SKM-1 (cell line): ENCODE measurements around the gene ACY1.
A peak's percentile ranks its signal among the peaks of the same experiment; 100 is the strongest.

Experiments used
- DNase-seq: peaks from one replicate; lab custom pipeline; 2025; ENCODE audit not compliant: unreplicated experiment; lab: John Stamatoyannopoulos, UW

Gene ACY1

DNA sequence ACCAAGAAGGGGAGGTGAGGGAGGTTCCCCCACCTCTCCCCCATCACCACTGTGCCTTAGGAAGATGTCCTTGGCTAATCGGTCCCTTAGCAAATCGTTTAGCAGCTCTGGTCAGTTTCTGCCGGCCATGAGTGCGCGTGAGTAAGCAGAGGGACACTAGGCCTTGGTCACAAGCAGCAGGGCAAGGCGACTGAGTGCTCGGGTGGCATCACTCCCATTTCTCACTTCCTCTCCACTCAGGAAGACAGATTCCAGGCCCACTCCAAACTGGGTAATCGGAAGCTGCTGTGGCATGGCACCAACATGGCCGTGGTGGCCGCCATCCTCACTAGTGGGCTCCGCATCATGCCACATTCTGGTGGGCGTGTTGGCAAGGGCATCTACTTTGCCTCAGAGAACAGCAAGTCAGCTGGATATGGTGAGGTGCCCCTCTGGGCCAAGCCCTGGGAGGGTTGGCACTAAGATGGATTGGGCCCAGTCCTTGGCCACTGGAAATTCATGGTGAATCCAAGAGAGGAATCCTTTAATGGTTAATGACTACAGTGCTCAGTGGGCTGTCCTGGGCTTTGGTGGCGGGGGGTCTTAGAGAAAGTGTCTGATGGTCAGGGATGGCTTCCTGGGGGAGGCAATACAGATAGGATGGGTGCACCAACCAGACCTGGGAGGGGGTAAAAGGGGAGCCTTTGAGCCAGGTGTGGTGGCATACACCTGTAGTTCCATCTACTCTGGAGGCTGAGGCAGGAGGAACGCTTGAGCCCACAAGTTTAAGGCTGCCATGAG is 37.2 kb upstream of the ACY1 start:
- DNase-seq: no peak

DNA sequence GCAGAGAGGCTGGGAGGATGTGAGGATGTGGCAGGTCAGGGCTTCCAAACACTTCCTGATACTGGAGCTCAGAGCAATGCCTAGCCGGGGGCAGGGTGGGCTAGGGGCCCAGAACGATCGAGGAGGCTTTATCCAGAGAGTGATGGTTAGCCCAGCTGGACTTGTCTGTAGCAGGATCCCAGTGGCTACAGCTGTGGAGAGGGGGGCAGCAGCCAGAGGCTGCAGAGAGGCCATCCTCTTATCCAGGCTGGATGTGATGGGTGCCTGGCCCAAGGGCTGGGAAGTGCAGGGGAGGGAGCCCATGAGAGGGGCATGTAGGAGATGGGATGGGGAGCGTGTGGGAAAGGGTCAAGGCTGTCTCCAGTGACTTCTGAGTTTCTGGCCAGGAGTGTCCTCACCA is 36.5 kb upstream of the ACY1 start:
- no peak for DNase-seq

DNA sequence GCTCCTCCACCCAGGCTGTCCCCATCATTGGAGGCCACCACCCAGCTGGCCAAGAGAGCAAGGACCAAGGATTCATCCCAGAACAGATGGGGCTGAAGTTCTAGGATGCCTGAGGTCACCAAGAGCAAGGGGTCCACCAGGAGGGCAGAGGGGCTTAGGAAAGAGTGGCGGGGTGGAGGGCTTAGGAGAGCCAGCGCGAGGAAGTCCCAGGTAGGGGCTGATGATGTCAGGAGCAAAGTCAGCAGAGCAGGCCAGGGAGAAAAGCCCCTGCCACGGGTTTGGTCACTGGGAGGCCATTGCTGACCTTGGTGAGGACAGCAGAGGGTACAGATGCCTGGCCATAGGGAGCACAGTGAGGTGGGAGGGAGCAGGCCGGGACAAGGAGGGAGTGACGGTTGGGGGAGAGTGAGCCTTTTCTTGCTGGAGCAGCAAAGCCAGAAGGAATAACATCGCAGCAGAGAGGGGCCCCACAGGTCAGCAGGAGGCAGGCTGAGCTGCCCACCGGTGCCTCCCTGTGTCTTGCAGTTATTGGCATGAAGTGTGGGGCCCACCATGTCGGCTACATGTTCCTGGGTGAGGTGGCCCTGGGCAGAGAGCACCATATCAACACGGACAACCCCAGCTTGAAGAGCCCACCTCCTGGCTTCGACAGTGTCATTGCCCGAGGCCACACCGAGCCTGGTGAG is 36.0 kb upstream of the ACY1 start:
- DNase-seq: no peak

DNA sequence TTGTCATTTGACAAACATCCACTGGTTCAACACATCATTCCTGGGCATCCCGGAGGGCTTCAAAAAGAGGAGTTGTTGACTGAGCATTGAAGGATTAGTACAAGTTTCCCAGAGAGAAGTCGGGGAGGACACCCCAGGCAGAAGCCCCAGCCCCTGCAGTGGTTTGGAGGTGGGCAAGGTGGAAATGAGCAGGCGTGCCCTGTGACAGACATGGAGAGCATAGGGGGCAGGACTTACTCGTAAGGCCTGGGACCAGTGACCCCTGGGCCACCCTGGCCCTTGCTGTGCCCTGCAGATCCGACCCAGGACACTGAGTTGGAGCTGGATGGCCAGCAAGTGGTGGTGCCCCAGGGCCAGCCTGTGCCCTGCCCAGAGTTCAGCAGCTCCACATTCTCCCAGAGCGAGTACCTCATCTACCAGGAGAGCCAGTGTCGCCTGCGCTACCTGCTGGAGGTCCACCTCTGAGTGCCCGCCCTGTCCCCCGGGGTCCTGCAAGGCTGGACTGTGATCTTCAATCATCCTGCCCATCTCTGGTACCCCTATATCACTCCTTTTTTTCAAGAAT is 35.2 kb upstream of the ACY1 start:
- no peak for DNase-seq

DNA sequence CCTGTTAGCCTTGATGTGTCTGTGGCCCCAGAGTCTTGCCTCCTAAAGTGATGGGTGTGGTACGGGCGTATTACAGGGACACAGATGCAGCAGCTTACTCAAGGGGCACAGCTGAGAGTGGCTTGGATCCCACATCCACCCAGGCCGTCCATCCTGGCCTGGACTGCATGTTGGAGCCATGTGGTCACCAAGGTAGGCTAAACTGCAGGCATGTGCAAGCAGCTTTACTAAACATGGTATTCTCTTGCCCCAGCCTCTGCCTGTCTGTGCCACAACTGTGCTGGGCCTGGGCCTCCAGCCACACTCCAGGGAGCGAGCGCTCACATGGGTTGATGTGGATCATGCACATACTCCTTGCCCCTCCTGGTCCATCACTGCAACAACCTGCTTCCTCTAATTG is 34.2 kb upstream of the ACY1 start:
- DNase-seq: no peak

DNA sequence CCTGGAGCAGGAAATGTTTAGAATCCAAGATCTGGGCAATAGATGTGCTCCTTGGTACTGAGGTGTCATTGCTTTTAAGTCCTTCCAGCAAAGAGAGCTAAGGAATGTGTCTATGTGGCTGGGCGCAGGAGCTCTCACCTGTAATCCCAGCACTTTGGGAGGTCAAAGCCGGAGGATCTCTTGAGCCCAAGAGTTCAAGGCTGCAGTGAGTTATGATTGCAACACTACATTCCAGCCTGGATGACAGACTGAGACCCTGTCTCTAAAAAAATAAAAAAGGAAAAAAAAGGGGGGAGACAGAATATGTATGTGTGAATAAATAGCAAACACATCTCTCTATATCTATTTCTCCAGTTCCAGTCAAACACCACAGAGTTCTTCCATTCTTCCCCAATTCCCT is 32.4 kb upstream of the ACY1 start:
- no peak for DNase-seq

DNA sequence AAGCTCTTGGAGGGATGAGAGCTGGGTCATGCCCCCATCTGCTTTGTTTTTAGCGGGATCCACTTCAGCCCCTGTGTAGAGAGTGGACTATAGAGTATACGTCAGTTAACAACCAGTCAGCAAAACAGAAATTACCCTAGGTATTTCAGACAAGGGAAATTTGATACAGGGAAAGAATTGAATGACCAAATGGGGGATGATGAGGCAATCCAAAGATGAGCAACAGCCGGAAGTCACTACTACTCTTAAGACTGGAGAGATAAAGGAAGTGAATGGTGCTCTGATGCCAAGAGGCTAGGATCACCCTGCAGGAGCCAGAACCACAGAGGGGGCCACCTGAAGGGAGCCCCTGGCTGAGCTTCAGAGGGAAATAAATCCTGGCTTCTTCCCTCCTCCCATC is 29.9 kb upstream of the ACY1 start:
- DNase-seq: peak; percentile 77

DNA sequence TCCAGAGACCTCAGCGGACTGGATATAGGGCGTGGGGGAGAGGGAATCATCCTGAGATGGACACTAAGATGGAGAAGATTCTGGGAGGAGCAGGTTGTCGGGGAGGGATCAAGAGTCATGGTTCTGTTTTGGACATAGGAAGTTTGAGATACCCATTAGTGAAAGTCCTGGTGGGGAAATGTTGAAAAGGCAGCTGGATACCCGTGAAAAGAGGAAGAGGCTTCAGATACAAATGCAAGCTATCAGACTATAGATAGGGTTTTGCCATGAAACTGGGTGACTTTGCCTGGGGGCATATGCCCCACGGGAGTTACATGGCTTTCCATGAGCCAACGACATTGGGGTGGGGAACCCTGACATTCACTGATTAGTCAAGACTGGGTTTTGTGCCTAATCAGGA is 29.2 kb upstream of the ACY1 start:
- DNase-seq: peak; percentile 54

DNA sequence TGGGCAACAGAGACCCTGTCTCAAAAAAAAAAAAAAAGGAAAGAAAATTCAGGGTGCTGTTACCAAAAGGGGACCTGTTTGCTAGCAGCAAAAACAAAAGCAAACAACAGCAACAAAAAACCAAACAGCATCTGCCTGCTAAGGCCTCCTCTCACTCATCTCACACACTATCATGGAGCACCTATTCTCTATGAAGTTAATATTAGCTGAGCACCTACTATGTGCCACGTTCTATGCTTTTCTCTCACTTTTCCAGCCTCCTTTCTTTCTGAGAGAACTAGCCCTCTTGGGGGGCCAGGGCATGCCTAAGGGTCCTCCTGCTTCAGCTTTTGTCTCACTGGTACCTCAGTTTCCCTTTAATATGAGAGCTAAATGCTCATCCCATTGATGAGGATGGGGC is 28.6 kb upstream of the ACY1 start:
- DNase-seq: no peak

DNA sequence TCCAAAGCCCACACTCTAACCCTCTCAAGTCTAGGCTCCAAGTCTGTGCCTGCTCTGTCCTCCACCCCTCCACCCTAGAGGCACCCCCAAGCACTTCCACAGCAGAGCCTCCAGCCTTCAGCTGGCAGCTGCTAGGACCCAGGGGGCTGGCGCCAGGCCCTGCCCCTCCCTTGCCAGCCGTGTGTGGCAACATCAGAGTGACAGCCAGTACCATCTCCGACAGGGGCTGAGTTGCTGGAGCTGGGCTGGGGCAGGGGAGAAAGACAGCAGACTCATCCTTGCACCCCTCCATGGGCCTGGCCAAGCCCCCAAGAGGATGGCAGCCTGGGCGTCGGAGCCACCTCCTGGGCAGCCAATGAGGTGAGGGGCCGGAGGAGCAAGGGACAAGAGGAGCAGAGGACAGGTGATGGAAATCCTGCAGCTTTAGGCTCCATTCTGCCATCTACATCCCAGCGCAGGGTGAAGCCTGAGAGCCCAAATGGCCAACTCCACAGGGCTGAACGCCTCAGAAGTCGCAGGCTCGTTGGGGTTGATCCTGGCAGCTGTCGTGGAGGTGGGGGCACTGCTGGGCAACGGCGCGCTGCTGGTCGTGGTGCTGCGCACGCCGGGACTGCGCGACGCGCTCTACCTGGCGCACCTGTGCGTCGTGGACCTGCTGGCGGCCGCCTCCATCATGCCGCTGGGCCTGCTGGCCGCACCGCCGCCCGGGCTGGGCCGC is 28.0 kb upstream of the ACY1 start, which contains the start of gene GPR62:
TSS of gene GPR62 (plus strand) at position 207 of the 718 bp plus-strand sequence. CDS start at position 479, 272 bp downstream.
- no peak for DNase-seq

DNA sequence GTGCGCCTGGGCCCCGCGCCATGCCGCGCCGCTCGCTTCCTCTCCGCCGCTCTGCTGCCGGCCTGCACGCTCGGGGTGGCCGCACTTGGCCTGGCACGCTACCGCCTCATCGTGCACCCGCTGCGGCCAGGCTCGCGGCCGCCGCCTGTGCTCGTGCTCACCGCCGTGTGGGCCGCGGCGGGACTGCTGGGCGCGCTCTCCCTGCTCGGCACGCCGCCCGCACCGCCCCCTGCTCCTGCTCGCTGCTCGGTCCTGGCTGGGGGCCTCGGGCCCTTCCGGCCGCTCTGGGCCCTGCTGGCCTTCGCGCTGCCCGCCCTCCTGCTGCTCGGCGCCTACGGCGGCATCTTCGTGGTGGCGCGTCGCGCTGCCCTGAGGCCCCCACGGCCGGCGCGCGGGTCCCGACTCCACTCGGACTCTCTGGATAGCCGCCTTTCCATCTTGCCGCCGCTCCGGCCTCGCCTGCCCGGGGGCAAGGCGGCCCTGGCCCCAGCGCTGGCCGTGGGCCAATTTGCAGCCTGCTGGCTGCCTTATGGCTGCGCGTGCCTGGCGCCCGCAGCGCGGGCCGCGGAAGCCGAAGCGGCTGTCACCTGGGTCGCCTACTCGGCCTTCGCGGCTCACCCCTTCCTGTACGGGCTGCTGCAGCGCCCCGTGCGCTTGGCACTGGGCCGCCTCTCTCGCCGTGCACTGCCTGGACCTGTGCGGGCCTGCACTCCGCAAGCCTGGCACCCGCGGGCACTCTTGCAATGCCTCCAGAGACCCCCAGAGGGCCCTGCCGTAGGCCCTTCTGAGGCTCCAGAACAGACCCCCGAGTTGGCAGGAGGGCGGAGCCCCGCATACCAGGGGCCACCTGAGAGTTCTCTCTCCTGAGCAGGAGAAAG is 27.2 kb upstream of the ACY1 start:
- no peak for DNase-seq

DNA sequence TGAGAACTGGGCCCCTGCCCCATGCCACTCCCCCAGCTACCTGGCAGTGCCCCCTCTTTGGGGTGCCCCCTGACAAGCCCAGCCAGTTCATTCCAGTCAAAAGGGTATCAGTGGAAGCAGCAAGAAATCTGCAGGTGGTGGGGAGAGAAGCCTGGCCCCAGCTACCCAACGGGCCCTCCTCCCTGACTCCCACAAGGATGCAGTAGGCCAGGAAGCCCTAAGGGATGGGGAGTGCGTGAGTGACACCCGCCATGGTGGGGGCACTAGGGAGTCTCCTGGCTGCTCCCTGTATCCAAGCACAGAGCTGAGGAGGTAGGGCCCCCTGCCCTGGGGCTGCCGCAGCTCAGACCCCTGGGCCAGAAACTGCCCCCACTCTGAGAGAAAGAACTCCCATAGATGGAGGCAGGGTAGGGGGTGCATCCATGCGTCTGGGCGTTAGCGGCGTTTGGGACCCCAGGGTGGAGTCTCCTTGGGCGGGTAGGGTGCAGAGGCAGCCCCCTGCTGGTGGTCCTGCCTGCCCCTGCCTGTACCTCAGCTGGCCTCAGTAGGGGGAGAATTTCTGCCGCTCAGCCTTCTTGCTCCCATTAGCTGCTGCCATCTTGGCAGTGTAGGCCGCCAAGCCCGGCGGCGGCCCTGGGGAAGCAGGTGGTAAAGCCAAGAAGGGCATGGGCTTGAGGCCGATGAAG is 25.7 kb upstream of the ACY1 start:
- no peak for DNase-seq

DNA sequence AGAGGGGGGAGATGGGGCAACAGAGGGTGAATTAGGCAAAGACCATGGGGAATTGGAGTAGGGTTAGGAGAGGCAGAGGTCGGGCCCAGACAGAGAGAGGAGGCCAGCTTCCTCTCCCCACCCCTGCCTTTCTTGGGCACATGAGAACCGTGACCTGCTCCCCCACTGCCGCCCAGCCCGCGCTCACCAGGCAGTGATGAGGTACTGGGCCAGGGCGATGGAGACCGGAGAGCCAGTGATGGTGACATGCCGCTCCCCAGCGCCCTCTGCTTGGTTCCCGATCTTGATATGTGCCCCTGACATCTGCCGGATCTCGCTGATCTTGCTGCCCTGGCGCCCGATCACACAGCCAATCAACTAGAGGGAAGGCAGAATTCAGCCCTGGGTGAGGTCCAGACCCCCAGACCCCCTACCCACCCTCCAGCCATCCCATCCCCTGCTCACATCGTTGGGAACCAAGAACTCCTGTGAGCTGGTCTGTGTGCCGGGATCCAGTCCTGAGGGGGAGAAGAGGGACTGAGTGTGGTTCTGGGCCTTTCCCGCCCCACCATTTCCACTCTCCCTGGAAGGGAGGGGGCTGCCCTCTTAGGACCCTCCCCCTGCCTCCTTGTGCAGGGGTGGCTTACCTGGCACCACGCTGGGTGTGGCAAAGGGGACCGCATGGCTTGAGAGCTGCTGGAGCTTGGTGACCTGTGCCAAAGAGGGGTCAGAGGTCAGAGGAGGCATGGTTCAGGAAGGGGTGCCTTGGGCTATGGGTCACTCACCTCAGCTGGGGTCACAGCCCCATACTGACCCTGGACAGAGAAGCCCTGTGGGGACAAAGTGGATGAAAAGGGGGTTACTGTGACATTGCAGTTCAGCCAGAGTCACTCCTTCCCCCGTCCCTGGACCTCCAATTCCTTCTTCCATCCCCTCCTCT is 24.5 kb upstream of the ACY1 start:
- no peak for DNase-seq

DNA sequence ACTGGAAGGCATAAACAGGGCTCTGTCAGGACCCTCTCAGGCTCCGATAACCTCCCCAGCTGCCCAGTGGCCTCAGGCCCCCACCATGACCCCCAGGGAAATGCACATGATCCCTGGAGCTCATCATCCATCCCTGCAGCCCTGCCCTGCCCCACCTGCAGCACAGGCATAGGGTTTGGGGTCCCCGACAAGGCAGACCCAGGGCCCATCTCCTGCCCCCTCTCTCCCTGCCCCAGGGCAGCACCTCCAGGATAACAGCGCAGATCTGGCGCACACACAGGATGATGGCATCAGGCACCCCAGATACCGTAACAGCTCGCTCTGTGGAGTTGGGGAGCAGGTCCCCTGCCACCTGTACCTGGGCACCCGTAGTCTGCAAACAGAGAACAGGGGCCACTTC is 23.7 kb upstream of the ACY1 start:
- DNase-seq: no peak

DNA sequence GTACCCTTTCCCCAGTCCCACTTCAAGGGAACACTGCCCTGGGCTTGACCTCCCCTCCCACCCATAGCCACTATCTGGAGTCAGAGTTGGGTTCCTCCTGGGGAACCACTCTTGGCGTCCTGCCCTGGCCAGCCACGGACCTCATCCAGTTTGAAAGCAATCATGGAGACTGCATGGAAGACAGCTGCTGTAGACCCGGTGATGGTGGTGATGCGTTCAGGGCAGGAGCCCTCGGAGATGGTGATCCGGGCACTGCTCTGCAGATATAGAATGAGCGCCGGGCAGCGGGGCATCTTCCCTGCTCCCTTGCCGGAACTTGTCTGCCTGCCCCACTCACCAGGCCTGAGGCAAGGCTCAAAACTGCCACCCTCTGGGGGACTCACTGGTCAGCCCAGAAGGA is 22.9 kb upstream of the ACY1 start:
- no peak for DNase-seq

DNA sequence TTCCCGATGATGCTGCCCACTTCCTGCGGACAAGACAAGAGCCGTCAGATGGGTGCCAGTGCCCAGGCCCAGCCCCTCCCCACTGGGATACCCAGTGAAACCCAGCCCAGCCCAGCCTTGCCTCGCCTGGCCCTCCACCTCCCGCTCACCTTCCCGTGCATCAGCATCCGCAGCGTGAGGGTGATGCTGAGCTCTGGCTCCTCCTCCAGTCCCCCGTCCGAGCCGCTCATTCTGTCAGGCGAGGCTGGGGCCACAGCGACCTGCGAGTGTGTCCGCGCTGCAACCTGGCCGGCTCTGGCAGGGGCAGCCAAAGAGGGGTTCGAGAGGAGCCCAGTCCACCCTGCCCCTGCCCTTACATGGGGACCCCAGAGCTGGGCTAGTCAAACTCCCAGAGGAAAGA is 22.3 kb upstream of the ACY1 start:
- no peak for DNase-seq

DNA sequence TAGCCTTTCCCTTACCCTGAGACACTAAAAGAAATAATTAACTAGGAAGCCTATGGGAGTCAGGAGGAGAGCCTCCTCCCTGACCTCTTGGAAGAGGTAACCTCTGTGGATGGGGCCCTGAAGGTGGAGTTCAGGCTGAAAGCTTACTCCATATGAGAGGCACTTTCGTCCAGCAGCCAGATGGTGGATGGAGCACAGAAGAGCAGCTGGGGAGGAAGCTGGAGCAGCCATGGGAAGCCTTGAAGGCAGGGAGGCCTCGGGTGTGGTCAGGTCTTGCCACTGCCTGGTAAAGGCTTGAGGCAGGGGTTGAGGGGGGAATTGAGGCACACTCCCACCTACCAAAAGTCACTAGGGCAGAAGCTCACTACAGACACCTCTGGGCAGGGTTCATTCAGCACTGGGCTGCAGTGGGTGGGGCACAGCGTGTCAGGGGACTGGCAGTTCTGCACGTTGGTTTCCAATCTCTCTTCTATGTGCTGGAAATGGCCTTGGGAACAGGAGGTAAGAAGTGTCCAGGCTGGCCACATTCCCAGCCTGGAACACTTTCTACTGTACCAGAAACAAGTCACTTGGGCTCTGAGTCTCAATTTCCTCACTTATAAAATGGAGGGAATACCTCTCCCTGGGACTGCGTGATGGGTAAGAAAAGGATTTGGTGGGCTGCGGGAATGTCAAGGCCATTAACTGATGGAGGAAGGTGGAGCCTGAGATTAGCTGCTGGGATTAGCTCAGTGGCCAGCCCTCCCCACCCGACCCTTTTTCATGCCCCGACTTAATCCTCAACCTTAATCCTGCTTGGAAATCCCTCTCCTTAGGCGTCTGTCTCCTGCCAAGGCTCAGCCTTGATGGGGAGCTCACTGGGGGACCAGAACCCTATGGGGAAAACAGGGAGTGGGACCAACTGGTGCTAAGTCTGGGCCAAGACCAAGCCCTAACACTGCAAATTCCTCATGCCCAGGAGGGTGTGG is 21.4 kb upstream of the ACY1 start:
- no peak for DNase-seq
